NOMO-1 treated with dmso at 0.1 percent for 144 hours (cell line): ENCODE measurements around the gene FRMPD4.
"Not testable (repeated sequence)": the region's sequence is repeated elsewhere in the genome, so short reads cannot be mapped to it uniquely, and the experiment has no call there.

Source experiments
- DNase-seq: peaks from one replicate; lab custom pipeline; 2025; ENCODE audit not compliant: unreplicated experiment; lab: John Stamatoyannopoulos, UW

The FRMPD4 gene

DNA sequence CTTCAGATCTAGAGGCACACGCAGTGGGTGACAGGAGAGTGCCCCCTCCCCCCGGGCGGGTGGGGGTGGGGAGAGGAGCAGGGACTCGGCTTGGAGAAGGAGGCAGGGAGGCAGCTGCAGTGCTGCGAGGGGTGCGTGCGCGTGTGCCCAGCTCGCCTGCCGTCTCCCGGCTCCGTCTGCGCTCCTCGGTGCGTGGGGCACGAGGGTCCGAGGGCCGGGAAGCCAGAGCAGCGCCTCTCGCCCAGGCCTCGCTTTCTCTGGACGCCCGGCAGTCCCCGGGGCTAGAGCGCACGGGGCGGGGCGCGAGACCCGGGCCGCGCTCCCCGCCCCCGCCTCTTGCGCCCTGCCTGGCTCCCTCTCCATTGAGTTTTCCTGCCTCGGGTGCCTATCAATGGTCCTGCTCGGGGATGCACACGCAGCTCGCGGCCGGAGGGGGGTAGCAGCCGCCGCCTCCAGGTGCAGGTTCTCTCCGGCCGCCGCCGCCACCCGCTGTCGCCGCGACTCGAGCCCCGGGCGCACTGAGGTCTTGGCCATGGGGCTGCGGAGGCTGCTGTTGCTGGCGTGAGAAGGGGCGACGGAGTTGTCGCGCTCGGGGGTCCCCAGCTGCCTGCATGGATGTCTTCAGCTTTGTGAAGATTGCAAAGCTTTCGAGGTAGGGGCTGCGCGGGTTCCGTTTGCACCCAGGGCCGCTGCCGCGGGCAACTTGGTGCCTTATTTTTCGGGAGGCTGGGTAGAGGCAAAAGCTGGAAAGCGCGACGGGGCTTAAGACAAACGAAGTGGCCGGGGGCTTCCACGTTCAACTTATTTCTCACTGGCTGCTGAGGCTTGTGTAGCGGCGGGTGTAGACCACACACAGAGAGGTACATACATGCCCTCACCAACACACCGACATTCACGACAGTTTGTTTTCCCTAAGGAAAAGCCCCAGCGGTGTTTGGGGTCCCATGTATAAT lies at the start of gene FRMPD4:
FRMPD4 (plus strand) TSS at position 113 of the 953 bp plus-strand sequence; CDS start at position 612, 499 bp downstream.
- DNase-seq, result no peak

DNA sequence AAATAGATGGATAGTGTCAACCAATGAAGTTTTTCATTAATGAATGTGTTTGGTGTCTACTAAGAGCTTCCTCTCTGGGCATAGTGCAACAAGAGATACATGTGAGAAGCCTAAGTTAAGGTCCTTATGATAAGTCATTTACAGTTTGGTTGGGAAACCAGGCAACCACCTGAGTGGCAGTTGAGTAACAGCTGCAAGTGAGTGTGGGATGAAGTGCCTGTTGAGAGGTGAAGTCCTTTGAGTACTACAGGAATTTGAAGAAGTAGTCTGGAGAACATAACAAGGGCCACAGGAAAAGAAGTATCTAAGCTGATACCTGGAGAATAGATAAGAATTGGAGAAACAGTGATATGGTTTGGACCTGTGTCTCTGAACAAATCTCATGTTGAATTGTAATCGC lies 48.5 kb upstream of the FRMPD4 start:
- DNase-seq, result no peak

GRCh38 chrX:12113321-12113720 lies 25.0 kb upstream of the FRMPD4 start:
- DNase-seq, result no peak

- DNase-seq, result no peak
These were observed 22.9 kb upstream of the FRMPD4 start for GRCh38 chrX:12115377-12115776.

DNA sequence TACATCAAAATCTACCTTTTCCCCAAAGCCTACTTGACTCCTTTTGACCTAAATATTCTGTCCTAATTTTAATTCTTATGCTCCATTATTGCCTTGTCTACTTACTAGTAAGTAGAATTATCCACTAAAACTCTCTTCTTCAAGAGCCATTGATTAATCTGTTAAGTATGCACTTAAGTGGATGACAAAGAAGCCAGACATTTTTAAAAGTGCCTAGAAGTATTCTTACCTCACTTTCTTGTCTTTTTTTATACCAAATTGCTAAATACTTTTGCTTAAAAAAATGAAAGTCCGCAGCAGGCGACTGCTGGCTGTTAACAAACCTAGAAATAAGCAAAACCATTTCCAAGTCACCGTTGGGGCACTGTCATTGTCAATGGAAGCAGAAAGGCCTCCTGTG lies 20.1 kb upstream of the FRMPD4 start:
- DNase-seq, result no peak

- no peak for DNase-seq
These were observed 10.3 kb upstream of the FRMPD4 start for GRCh38 chrX:12128017-12128416.

GRCh38 chrX:12137951-12138360 lies 317 bp upstream of the FRMPD4 start:
- DNase-seq, result no peak

DNA sequence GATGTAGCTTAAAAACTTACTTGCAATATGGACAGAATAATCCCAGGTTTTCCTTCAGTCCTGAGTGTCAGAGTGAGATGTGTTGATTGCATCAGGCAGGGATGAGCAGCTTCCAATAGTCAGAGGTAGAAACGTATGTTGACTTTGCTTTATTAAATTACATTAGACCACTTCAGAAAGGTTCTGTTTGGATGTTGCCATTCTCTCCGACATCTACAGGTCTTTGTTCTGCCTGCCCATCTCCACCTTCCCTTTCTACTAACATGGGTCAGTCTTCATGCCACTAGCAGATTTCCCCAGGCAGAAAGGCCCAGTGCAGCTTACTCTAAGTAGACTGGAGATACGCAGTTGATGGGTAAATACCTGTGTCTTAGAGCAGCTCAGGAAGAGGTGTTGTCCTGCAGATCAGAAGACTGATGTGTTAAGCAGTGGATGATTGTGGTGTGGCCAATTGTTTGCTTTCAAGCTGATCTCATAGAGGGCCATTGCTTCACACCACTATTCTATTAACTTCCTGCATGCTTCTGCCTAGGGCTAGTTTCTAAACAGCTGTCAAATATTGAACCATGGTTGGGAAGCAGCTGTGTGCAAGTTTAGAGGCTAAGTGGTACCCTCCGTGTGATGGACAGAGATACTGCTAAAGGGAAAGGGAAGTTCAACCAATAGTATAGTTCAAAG lies 1.8 kb downstream of the FRMPD4 start:
- DNase-seq, result no peak

- no peak for DNase-seq
These were observed 3.2 kb downstream of the FRMPD4 start for GRCh38 chrX:12141511-12141910.

DNA sequence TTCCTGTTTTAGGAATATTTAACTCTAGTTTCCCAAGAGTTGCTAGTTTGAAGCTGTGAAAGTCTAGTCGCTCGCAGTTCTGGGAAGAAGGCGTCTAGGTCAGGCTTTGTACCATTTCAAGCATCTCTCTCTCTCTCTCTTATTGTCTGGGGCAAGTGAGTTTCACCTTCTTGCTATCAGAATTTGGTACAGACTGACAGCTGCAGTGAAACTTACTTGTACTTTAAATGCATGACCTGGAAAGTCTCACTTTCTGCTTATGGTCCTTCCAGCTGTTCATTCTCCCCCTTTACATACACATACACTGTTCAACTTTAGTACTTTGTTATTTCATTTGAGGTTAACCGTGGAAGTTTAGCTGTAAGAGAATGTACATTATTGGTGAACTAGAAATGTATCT lies 4.4 kb downstream of the FRMPD4 start:
- no peak for DNase-seq

GRCh38 chrX:12145402-12145801 lies 7.1 kb downstream of the FRMPD4 start:
- no peak for DNase-seq

DNA sequence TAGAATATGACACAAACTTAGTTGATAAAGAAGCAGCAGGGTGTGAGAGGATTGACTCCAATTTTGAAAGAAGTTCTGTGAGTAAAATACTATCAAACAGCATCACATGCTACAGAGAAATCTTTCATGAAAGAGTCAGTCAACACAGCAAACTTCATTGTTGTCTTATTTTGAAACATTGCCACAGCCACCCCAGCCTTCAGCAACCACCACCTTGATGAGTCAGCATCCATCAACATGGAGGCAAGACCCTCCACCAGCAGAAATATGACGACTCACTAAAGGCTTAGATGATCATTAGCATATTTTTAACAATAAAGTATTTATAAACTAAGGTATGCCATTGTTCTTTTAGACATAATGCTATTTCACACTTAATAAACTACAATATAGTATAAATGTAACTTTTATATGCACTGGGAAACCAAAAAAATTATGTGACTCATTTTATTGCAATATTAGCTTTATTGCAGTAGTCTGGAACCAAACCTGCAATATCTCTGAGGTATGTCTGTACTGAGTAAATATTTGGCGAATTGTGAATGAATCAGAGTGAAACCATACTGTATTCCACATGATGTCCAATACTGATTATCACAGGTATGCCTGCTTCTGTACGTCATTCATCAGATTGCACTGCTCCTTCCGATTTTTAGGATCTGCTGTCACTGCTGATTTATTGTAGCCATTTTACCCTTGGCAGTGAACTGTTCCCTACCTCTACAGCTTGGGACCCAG lies 11.6 kb downstream of the FRMPD4 start:
- DNase-seq, result no peak

GRCh38 chrX:12153317-12153716 lies 15.0 kb downstream of the FRMPD4 start:
- DNase-seq, result no peak

- no peak for DNase-seq
These were observed 15.5 kb downstream of the FRMPD4 start for GRCh38 chrX:12153741-12154140.

- DNase-seq, result no peak
These were observed 21.5 kb downstream of the FRMPD4 start for GRCh38 chrX:12159799-12160198.

- no peak for DNase-seq
These were observed 24.1 kb downstream of the FRMPD4 start for GRCh38 chrX:12162420-12162819.

DNA sequence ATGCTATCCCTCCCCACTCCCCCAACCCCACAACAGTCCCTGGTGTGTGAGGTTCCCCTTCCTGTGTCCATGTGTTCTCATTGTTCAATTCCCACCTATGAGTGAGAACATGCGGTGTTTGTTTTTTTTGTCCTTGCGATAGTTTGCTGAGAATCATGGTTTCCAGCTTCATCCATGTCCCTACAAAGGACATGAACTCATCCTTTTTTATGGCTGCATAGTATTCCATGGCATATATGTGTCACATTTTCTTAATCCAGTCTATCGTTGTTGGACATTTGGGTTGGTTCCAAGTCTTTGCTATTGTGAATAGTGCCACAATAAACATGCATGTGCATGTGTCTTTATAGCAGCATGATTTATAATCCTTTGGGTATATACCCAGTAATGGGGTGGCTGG lies 25.9 kb downstream of the FRMPD4 start:
- not testable (repeated sequence) for DNase-seq

DNA sequence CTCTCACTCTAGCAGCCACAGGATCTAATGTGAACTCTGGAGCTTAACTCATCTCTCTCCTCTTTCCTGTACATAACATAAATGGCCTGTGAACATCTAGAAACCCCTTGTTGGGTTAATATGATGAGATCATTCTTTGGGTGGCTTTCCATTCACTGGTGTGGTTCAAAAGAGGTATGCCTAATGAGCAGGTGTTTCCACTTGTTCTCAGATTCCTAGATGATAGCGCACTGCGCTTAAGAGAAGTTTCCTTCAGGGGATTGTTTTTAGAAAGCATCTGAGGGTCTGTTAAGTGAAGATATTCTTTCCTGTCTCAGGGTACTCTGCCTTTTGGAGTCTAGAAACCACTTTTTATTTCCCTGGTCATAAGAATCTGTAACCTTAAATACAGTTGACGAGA lies 32.5 kb downstream of the FRMPD4 start:
- no peak for DNase-seq

- DNase-seq, result no peak
These were observed 36.1 kb downstream of the FRMPD4 start for GRCh38 chrX:12174358-12174757.

DNA sequence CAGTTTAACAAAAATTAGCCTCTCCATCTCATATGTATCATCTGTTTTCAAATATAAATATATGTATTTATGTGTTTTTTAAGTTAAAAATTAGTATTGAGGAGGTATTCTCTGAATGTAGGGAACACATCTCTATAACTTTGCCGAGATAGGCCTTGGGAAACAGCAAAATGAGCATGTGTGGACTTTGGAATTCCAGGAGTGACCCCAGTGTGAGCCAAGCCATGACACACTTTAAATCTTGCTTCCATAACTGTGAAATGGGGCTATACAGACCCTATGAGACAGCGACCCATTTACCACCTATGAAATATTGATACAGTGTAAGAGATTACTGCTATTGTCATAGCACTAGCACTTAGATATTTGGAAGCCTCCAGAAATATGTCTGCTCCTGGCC lies 58.8 kb downstream of the FRMPD4 start:
- DNase-seq, result no peak

GRCh38 chrX:12206413-12206812 lies 68.1 kb downstream of the FRMPD4 start:
- DNase-seq, result no peak
